BJ (cell line): ENCODE results near the gene EGFL7. TPM values are rescaled to one million over a fixed set of nuclear protein-coding genes. Genes with fewer than 3 reads are reported as not detected.

ENCODE experiments used
- CTCF ChIA-PET: fragments of 350-600 bp; formaldehyde crosslinking; extraction: SDS; loops from one replicate; lab custom pipeline; 2021; ENCODE audit warnings: antibody characterized with exemption, inconsistent platforms; lab: Yijun Ruan, JAX
- POLR2A ChIA-PET: fragments of 300-600 bp; sonication (Branson Sonifier 250); formaldehyde crosslinking; extraction: SDS; loops from one replicate; lab custom pipeline; 2021; ENCODE audit warnings: antibody characterized with exemption; lab: Charles Lee
- DNase-seq: peaks from one replicate; pipeline ENCODE4 v3.0.0-alpha.2; 2011; ENCODE audit warnings: low read depth
- H3K27me3 ChIP-seq: 2 replicates; pipeline ENCODE4 v1.6.0; 2011; ENCODE audit warnings: low read length; ENCODE audit not compliant: control insufficient read depth, insufficient read depth
- H3K36me3 ChIP-seq: 2 replicates; pipeline ENCODE4 v1.5.1; 2011; ENCODE audit warnings: low read length; ENCODE audit not compliant: control insufficient read depth, insufficient read depth
- H3K4me3 ChIP-seq: 2 replicates; pipeline ENCODE4 v1.5.1; 2011; ENCODE audit warnings: low read depth, mild to moderate bottlenecking, control low read depth, low read length
- polyA plus RNA-seq: library from polyadenylated mRNA; depleted of rRNA; stranded (reverse); fragments of >200 nt; gene quantifications from 2 replicates; pipeline ENCODE4 v1.2.3, GENCODE V29; 2011
- TF ChIP-seq, protein P1 (sequence below): IDR thresholded peaks from 2 replicates; pipeline ENCODE4 v1.5.1; 2011; ENCODE audit warnings: low read depth, mild to moderate bottlenecking, control low read depth, inconsistent platforms, low read length, moderate library complexity; ENCODE audit not compliant: insufficient read depth

The EGFL7 gene
- polyA plus RNA-seq, 1 experiment = 26.9 TPM

DNA sequence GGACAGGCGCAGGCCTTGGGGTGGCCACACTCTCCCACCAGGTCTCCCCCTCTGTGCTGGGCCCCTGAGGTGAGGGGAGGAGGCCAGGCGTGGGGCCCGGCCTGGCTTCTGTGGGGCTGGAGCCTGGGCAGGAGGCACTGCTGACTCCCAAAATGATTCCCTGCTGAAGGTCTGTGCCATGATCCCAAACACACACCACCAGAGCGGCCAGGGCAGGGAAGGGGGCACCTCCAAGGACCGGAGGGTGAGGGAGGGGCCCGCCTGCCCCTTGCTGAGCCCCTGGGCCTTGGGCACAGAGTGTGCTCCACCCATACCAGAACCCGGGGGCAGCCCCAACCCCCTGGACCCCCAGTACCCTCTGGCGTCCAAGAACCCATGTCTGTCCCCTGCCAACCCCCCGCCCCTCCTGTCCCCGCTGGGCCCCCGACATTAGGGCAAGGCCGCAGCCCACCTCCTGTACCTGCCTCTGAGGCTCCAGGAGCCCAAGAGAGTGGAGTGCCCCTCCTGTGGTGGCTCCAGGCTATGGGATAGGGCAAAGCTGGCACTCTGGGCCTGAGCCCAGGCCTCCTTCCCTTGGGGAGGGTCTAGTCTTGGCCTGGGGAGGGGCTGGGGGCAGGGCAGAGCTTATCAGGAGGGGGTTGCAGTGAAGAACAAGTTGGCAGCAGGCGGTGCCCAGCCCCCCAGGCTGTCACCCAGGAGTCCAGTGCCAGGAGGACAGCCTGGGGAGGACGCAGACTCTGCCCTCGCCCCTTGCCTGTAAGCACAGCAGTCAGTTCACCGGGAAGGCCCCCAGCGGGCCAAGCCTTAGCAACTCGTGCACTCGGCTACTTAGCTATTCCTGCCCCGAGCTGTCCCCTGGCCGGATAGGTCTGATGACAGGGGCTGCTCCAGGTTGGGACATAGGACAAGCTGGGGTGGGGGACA lies 2.6 kb upstream of the EGFL7 start:
- ChIA-PET POLR2A (no interaction called here), CTCF (interaction anchor here (2.3 to 2.4 kb wide), 2 partner anchors 12 to 16 kb away, joined by 8 to 11 read pairs; no protein-coding TSS in a partner anchor)

DNA sequence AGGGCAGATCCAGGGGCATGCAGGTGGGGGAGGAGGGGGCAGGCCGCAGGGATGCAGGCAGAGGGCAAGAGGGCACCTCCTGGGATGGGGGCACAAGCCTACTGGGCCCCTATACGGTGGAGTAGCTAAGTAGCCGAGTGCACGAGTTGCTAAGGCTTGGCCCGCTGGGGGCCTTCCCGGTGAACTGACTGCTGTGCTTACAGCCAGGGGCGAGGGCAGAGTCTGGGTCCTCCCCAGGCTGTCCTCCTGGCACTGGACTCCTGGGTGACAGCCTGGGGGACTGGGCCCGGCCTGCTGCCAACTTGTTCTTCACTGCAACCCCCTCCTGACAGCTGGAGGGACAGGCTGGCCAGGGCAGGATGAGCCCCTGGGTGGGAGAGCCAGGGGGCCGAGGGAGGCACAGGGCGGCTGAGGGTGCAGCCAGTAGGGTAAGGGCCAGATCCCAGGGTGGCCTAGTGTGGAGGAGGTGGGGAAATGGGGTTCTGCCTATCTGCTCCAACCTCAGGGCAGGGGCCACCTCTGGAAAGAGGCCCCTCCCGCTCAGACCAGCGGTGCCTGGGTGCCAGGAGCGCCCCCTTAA lies 1.7 kb upstream of the EGFL7 start:
- ChIA-PET POLR2A (no interaction called here), CTCF (interaction anchor here (2.3 to 2.4 kb wide), 2 partner anchors 11 to 16 kb away, joined by 8 to 11 read pairs; no protein-coding TSS in a partner anchor)
- H3K4me3 ChIP-seq = no peak overlapping the region
- H3K36me3 ChIP-seq = no peaks in the 10 kb centered on the region
- TF ChIP-seq, protein P1, sequence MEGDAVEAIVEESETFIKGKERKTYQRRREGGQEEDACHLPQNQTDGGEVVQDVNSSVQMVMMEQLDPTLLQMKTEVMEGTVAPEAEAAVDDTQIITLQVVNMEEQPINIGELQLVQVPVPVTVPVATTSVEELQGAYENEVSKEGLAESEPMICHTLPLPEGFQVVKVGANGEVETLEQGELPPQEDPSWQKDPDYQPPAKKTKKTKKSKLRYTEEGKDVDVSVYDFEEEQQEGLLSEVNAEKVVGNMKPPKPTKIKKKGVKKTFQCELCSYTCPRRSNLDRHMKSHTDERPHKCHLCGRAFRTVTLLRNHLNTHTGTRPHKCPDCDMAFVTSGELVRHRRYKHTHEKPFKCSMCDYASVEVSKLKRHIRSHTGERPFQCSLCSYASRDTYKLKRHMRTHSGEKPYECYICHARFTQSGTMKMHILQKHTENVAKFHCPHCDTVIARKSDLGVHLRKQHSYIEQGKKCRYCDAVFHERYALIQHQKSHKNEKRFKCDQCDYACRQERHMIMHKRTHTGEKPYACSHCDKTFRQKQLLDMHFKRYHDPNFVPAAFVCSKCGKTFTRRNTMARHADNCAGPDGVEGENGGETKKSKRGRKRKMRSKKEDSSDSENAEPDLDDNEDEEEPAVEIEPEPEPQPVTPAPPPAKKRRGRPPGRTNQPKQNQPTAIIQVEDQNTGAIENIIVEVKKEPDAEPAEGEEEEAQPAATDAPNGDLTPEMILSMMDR = no peak
- H3K27me3 ChIP-seq = peaks cover 5% of the 10 kb centered on the region; the same call in 1 of the 2 replicates
- no peak for DNase-seq

More for the DNA sequence above, 2.6 kb upstream of the EGFL7 start:
- TF ChIP-seq, protein P1 = no peak
- peaks cover 5% of the 10 kb centered on the region; the same call in 1 of the 2 replicates for H3K27me3 ChIP-seq
- DNase-seq = no peak
- no peak overlapping the region for H3K4me3 ChIP-seq
- no peaks in the 10 kb centered on the region for H3K36me3 ChIP-seq

DNA sequence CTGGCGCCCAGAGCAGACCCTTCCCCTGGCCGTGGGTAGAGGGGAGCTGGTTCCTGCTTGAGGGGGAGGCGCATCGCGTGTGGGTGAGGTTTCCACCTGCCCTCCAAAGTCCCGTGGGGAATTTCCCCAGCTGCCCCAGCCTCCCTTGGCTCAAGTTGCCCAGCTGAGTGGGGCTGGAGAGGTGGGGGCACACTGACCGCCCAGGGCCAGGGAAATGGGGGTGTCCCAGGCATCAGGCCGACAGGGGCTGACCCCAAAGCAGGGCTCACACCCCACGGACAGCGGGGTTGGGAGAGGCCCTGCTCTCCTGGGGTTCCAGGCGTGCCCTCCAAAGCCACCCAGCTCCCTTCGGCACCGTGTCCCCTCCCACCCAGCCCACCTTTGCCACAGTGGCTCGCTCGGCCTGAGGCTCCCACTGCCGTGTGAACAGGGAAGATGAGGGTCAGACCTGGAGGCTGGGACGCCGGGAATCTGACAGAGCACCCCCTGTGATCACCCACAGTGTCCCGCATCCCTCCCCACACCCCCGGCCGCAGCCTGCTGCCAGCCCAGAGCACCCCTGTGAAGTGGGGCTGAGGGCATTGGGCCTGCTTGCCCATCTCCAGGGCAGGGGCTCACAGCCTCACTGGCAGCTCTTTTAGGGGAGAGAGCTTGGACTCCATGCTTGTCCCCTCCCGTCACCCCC lies 933 bp upstream of the EGFL7 start:
- ChIA-PET CTCF (interaction anchor here (2.3 to 2.4 kb wide), 2 partner anchors 11 to 17 kb away, joined by 8 to 11 read pairs; no protein-coding TSS in a partner anchor), POLR2A (no interaction called here)
- peaks cover 5% of the 10 kb centered on the region; the same call in 1 of the 2 replicates for H3K27me3 ChIP-seq
- H3K4me3 ChIP-seq = no peak overlapping the region
- DNase-seq = no peak
- TF ChIP-seq, protein P1 = no peak
- no peaks in the 10 kb centered on the region for H3K36me3 ChIP-seq

DNA sequence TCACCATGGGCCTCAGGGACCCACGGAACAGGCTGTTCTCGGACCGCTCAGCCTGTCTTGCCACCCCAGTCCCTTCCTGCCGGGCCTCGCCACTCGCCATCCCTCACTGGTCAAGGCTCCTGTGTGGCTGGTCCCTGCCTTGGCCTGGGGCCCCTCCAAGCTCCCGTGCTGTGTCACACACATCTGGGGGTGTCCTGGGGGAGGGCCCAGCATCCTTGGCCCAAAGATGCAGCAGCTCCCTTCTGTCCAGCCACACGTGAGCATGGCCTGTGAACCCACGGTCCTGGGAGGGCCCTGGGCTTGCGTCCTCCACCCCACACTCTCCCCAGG lies 425 bp upstream of the EGFL7 start:
- CTCF ChIA-PET = interaction anchor here (2.3 to 2.4 kb wide), 2 partner anchors 10 to 18 kb away, joined by 8 to 11 read pairs; no protein-coding TSS in a partner anchor
- POLR2A ChIA-PET = no interaction called here
- no peak for DNase-seq
- H3K4me3 ChIP-seq = no peak overlapping the region
- H3K36me3 ChIP-seq = no peaks in the 10 kb centered on the region
- TF ChIP-seq, protein P1 = no peak
- peaks cover 5% of the 10 kb centered on the region; the same call in 1 of the 2 replicates for H3K27me3 ChIP-seq
